ENCODE data around the gene RNF157. TPM values are rescaled to one million over a fixed set of nuclear protein-coding genes. Genes with fewer than 3 reads are reported as not detected.

Gene RNF157
- total and polyA plus RNA-seq, 9 of the 15 experiments (the other 6 are each of a cell fraction or from before 2014, with no cell fraction given) = 8.1 to 31.7 (median 20.8) TPM

GRCh38 chr17:76278952-76279741 is 38.9 kb upstream of the RNF157 start (continued):
- 0 out of 2 replicates have a peak, but pooled peaks have one; percentile 10 for TF ChIP-seq EGR1 (conservative IDR thresholded peaks at IDR 0.05)
- peak; percentile 98 for TF ChIP-seq ARID2 (IDR thresholded peaks at IDR 0.05)
- TF ChIP-seq NR2C2 (CRISPR knock-in tag; IDR thresholded peaks at IDR 0.05) = no peak
- TF ChIP-seq NR2C2 (tag; IDR thresholded peaks at IDR 0.05) = no peak
- no peak for TF ChIP-seq SAFB2 (IDR thresholded peaks at IDR 0.05; ENCODE audit: borderline replicate concordance, low read depth, low read length, severe bottlenecking)
- no peak for TF ChIP-seq CXXC5 (CRISPR knock-in tag; IDR thresholded peaks at IDR 0.05)
- TF ChIP-seq KHSRP (IDR thresholded peaks at IDR 0.05) = no peak
- TF ChIP-seq, protein P1, sequence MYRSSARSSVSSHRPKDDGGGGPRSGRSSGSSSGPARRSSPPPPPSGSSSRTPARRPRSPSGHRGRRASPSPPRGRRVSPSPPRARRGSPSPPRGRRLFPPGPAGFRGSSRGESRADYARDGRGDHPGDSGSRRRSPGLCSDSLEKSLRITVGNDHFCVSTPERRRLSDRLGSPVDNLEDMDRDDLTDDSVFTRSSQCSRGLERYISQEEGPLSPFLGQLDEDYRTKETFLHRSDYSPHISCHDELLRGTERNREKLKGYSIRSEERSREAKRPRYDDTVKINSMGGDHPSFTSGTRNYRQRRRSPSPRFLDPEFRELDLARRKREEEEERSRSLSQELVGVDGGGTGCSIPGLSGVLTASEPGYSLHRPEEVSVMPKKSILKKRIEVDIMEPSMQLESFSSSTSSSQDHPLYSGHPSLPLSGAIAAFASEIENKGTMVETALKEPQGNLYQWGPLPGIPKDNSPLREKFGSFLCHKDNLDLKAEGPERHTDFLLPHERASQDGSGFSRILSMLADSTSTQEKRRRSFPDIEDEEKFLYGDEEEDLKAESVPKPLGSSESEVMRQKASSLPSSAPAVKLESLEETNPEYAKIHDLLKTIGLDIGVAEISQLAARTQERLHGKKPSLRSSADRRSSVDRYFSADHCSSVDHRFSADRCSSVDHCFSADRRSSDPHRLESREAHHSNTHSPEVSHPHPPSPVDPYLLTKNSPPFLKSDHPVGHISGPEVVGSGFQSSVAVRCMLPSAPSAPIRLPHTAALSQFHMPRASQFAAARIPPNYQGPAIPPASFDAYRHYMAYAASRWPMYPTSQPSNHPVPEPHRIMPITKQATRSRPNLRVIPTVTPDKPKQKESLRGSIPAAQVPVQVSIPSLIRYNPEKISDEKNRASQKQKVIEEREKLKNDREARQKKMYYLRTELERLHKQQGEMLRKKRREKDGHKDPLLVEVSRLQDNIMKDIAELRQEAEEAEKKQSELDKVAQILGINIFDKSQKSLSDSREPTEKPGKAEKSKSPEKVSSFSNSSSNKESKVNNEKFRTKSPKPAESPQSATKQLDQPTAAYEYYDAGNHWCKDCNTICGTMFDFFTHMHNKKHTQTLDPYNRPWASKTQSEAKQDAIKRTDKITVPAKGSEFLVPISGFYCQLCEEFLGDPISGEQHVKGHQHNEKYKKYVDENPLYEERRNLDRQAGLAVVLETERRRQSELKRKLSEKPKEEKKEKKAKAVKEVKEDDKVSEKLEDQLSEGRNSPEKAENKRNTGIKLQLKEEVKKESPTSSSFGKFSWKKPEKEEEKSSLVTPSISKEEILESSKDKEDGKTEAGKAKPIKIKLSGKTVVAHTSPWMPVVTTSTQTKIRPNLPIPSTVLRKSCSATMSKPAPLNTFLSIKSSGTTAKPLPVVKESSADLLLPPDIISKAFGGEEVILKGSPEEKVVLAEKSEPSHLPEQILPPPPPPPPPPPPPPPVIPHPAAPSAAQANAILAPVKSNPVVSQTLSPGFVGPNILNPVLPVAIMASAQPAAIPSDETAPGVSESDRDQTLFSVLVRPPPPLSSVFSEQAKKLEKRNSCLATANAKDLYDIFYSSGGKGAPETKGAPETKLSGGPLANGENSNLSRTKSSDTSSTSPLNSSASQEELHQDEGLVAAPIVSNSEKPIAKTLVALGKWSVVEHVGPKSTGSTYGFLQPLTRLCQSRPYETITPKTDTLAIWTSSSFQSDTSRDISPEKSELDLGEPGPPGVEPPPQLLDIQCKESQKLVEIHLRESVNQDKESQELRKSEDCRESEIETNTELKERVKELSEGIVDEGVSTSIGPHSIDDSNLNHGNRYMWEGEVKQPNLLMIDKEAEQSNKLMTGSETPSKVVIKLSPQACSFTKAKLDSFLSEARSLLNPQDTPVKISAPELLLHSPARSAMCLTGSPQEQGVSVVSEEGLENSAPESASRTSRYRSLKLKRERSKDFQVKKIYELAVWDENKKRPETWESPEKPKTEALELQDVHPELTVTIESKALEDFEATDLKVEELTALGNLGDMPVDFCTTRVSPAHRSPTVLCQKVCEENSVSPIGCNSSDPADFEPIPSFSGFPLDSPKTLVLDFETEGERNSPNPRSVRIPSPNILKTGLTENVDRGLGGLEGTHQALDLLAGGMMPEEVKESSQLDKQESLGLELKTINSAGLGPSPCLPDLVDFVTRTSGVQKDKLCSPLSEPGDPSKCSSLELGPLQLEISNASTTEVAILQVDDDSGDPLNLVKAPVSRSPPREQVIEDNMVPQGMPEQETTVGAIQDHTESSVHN (IDR thresholded peaks at IDR 0.05; ENCODE audit: borderline replicate concordance in 1 of 2, low read depth in 1 of 2) = no peak
- no peak for TF ChIP-seq BCL6 (CRISPR knock-in tag; IDR thresholded peaks at IDR 0.05)
- TF ChIP-seq TAF15 (IDR thresholded peaks at IDR 0.05; ENCODE audit: low read depth, low read length) = 0 out of 2 replicates have a peak, but pooled peaks have one; percentile 52
- no peak for TF ChIP-seq KAT8 (IDR thresholded peaks at IDR 0.05; ENCODE audit: low read depth)
- no peak for TF ChIP-seq ZFP1 (CRISPR knock-in tag; IDR thresholded peaks at IDR 0.05)
- no peak for TF ChIP-seq CSDE1 (IDR thresholded peaks at IDR 0.05)
- TF ChIP-seq POLR3G (IDR thresholded peaks at IDR 0.05; ENCODE audit: extremely low read depth, insufficient read length, insufficient replicate concordance) = no peak
- TF ChIP-seq PML (IDR thresholded peaks at IDR 0.05; ENCODE audit: low read length) = no peak
- no peak for TF ChIP-seq STAT5A (IDR thresholded peaks at IDR 0.05; ENCODE audit: borderline replicate concordance, low read length)
- TF ChIP-seq CBX8 (IDR thresholded peaks at IDR 0.05; ENCODE audit: borderline replicate concordance, extremely low read depth, low read depth, low read length, poor library complexity, severe bottlenecking) = no peak
- TF ChIP-seq CTBP1 (IDR thresholded peaks at IDR 0.05; ENCODE audit: borderline replicate concordance) = peak; percentile 32; the same call in 1 of the 2 replicates
- no peak for TF ChIP-seq RFX1 (IDR thresholded peaks at IDR 0.05)
- no peak for TF ChIP-seq NFE2L1 (tag; IDR thresholded peaks at IDR 0.05; ENCODE audit: borderline replicate concordance, low read depth)
- no peak for TF ChIP-seq GATAD2B (IDR thresholded peaks at IDR 0.05; ENCODE audit: borderline replicate concordance)
- no peak for TF ChIP-seq HMG20A (CRISPR knock-in tag; conservative IDR thresholded peaks at IDR 0.05)
